Ovary (tissue), 9 donors: ENCODE measurements around the gene NUDT22. TPM values are rescaled to one million over a fixed set of nuclear protein-coding genes. Genes with fewer than 3 reads are reported as not detected.

Experiments
- DNase-seq, 5 donors: peaks; one replicate each; pipeline ENCODE4 v3.0.0-alpha.2; 2019 to 2020
- H3K27ac ChIP-seq, 2 donors: fragments of 200-600 bp; one replicate each; pipeline versions ENCODE4 v1.5.1 to v1.8.0; 2019 to 2022
- H3K27me3 ChIP-seq: fragments of 200-600 bp; one replicate; pipeline ENCODE4 v1.8.0; 2022
- H3K36me3 ChIP-seq: fragments of 200-600 bp; sonication (generic); one replicate; pipeline ENCODE4 v1.5.1; 2019
- H3K4me1 ChIP-seq: one replicate; pipeline ENCODE4 v1.8.1; 2013; ENCODE audit warnings: mild to moderate bottlenecking, moderate library complexity; ENCODE audit not compliant: insufficient read depth
- H3K4me3 ChIP-seq: fragments of 200-600 bp; sonication (generic); one replicate; pipeline ENCODE4 v1.5.1; 2017
- H3K9me3 ChIP-seq, 2 donors: fragments of 200-600 bp in 1 of 2; sonication (generic) in 1 of 2; one replicate each; pipeline versions ENCODE4 v1.5.1 to v1.8.1; 2013 to 2019; ENCODE audit warnings: mild to moderate bottlenecking in 1 of 2, moderate library complexity in 1 of 2
- CTCF ChIP-seq, 3 donors: fragments of 450-650 bp in 2 of 3; fragments of 200-600 bp in 1 of 3; IDR thresholded peaks; one replicate each; pipeline versions ENCODE4 v1.5.1 to v1.8.0; 2016 to 2022; ENCODE audit warnings: antibody characterized with exemption in 3 of 3, mild to moderate bottlenecking in 1 of 3
- EP300 ChIP-seq: sonication (generic); formaldehyde crosslinking; IDR thresholded peaks from one replicate; pipeline ENCODE4 v1.6.1; 2017; ENCODE audit warnings: antibody characterized with exemption
- POLR2A ChIP-seq: fragments of 450-650 bp; IDR thresholded peaks from one replicate; pipeline ENCODE4 v1.6.1; 2017; ENCODE audit warnings: antibody characterized with exemption, mild to moderate bottlenecking, moderate library complexity
- WGBS, 3 donors: extraction: QIAGEN DNeasy Blood & Tissue Kit in 1 of 3; methylation state at CpG; one replicate each; pipeline versions ENCODE4 v1.1.5 to v1.1.7; 2013 to 2017; 5-methylcytosine and 5-hydroxymethylcytosine counted together
- intact Hi-C, 4 donors: fragments of 100-400 bp; cut with DNase I; formaldehyde crosslinking; loops; one replicate each; pipeline versions ENCODE4 v1.11.0 to v1.15.1; 2022 to 2023
- polyA plus RNA-seq, 2 donors: library from polyadenylated mRNA; stranded (reverse); fragments of 200-250 nt in 1 of 2; fragments of 350-450 nt in 1 of 2; fragmentation: Illumina TruSeq in 1 of 2; extraction: RNeasy Lipid Tissue Mini Kit (QIAGEN cat#74804) in 1 of 2; gene quantifications; one replicate each; pipeline ENCODE4 v1.2.3, GENCODE V29; 2013 to 2014
- total RNA-seq, 7 donors: library from RNA; depleted of rRNA in 2 of 7; stranded (reverse); fragments of >200 nt in 2 of 7; fragmentation: NEBNext Ultra II Directional in 3 of 7; extraction: Animal tissue kit (Norgen Biotek cat#: 25700) in 3 of 7; gene quantifications; one replicate each; pipeline versions ENCODE4 v1.1.0 to v1.2.4, GENCODE V29; 2016 to 2023
- donor health status: DM: no; HTN: no; CAD: no; lungs with moderate emphysema.
- donor health status: DM: no; HTN: no; CAD: no.
- donor health status: Bipolar disorder and iron deficiency.
- donor health status: DM: yes; HTN: yes; CAD: no.
- donor health status: DM: no; HTN: no; CAD: no.
- donor health status: DM: yes; HTN: yes; CAD: no.

Gene NUDT22
- total and polyA plus RNA-seq, 9 donors = 4.8 to 52.7 (median 36.8) TPM

GRCh38 chr11:64223001-64223651 lies 2.9 kb upstream of the NUDT22 start:
- TF ChIP-seq EP300 (no peak), POLR2A (no peak), CTCF (IDR thresholded peaks at IDR 0.05) (no peak)
- H3K27ac ChIP-seq = no peak overlapping the region
- 63 to 70% (median 67%) methylated on average over 24 of the region's 24 CpGs for WGBS, 3 donors
- peaks cover 20% of the 10 kb centered on the region for H3K4me1 ChIP-seq
- DNase-seq = peak; percentile 24 to 57 (median 30)
- no peaks in the 10 kb centered on the region for H3K27me3 ChIP-seq
- H3K36me3 ChIP-seq = no peaks in the 10 kb centered on the region
- H3K4me3 ChIP-seq = no peak overlapping the region
- intact Hi-C loops = no loop called here
- H3K9me3 ChIP-seq = no peaks in the 10 kb centered on the region

GRCh38 chr11:64224151-64224890 lies 1.8 kb upstream of the NUDT22 start:
- Histone ChIP-seq H3K4me1 (peaks cover 20% of the 10 kb centered on the region), H3K27me3 (no peaks in the 10 kb centered on the region), H3K9me3 (no peaks in the 10 kb centered on the region), H3K27ac (no peak overlapping the region), H3K4me3 (no peak overlapping the region), H3K36me3 (no peaks in the 10 kb centered on the region)
- TF ChIP-seq EP300 (no peak), POLR2A (no peak), CTCF (IDR thresholded peaks at IDR 0.05) (no peak)
- 84 to 88% (median 87%) methylated on average over 8 to 17 of the region's 17 CpGs for WGBS, 3 donors
- DNase-seq = peak; percentile 16 to 41 (median 31)
- intact Hi-C loops = no loop called here

GRCh38 chr11:64224891-64225607 lies 1.0 kb upstream of the NUDT22 start:
- 62 to 67% (median 65%) methylated on average over 22 of the region's 22 CpGs for WGBS, 3 donors
- Histone ChIP-seq H3K4me1 (peaks cover 23% of the 10 kb centered on the region), H3K4me3 (peak overlapping the region; percentile 64), H3K9me3 (no peaks in the 10 kb centered on the region), H3K27me3 (no peaks in the 10 kb centered on the region), H3K36me3 (no peaks in the 10 kb centered on the region), H3K27ac (peak overlapping the region; percentile 52 to 62)
- intact Hi-C loops = no loop called here
- no peak for TF ChIP-seq EP300
- no peak for TF ChIP-seq POLR2A
- no peak for TF ChIP-seq CTCF (IDR thresholded peaks at IDR 0.05)
- peak; percentile 12 to 50 (median 43) for DNase-seq

- peak in 2 of 5 donors; percentile 55 for DNase-seq
- Histone ChIP-seq H3K27me3 (no peaks in the 10 kb centered on the region), H3K4me1 (peaks cover 24% of the 10 kb centered on the region), H3K36me3 (no peaks in the 10 kb centered on the region), H3K4me3 (peak overlapping the region; percentile 64), H3K9me3 (no peaks in the 10 kb centered on the region), H3K27ac (peak overlapping the region; percentile 6 to 62)
- TF ChIP-seq POLR2A (no peak), CTCF (IDR thresholded peaks at IDR 0.05) (peak in 1 of 3 donors; percentile 7)
- intact Hi-C loops = no loop called here
- WGBS, 3 donors = 10 to 21% (median 12%) methylated on average over 23 to 26 of the region's 26 CpGs
Observed at GRCh38 chr11:64226507-64227051, 505 bp downstream of the NUDT22 start.
